Urinary bladder (tissue), 4 donors: Measurements from ENCODE around the gene KRTAP1-5. TPM values are rescaled to one million over a fixed set of nuclear protein-coding genes. Genes with fewer than 3 reads are reported as not detected.

ENCODE experiments used
- DNase-seq: peaks from one replicate; pipeline ENCODE4 v3.0.0-alpha.2; 2015; ENCODE audit errors: extremely low spot score
- H3K27ac ChIP-seq: one replicate; pipeline ENCODE4 v1.5.1; 2013; ENCODE audit warnings: low read depth, mild to moderate bottlenecking, moderate library complexity
- H3K36me3 ChIP-seq: one replicate; pipeline ENCODE4 v1.6.1; 2013; ENCODE audit warnings: mild to moderate bottlenecking, moderate library complexity; ENCODE audit not compliant: insufficient read depth
- H3K4me1 ChIP-seq: one replicate; pipeline ENCODE4 v1.6.1; 2013; ENCODE audit warnings: mild to moderate bottlenecking, moderate library complexity; ENCODE audit not compliant: insufficient read depth
- H3K4me3 ChIP-seq: one replicate; pipeline ENCODE4 v1.5.1; 2013; ENCODE audit warnings: low read depth, low read length
- WGBS: extraction: QIAGEN DNeasy Blood & Tissue Kit; methylation state at CpG from one replicate; pipeline ENCODE4 v1.1.7; 2013; 5-methylcytosine and 5-hydroxymethylcytosine counted together
- polyA plus RNA-seq: library from polyadenylated mRNA; stranded (reverse); fragments of 200-250 nt; gene quantifications from one replicate; pipeline ENCODE4 v1.2.3, GENCODE V29; 2013
- small RNA-seq: library from RNA; depleted of rRNA; stranded (forward); fragments of <200 nt; gene quantifications from one replicate; pipeline ENCODE3, GENCODE V24; 2014
- total RNA-seq: library from RNA; depleted of rRNA; stranded (reverse); fragments of >200 nt; gene quantifications from one replicate; pipeline ENCODE4 v1.2.3, GENCODE V29; 2014
- donor health status: healthy with polysubstance abuse.
- donor health status: healthy.

Gene KRTAP1-5
- total and polyA plus RNA-seq, 2 donors = 0.11 TPM; not detected in 1

DNA sequence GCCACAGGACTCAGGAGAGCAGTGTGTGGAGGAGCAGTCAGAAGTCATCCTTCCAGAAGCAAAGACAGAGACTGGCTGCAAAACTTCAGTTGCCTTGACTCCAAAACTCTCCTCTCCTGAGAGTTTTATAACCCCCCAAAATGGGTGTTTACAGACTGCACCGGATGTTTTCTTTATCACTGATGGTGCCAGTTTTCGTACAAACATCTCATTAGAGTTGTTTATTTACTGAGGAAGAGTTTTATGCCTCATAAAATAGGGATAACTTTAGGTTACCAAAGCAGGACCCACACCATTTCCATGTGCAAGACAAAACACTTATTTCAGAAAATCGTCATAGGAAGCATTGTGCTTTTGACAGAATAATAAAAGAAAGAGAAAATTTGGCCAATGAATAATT lies 42.8 kb downstream of the KRTAP1-5 start, which contains the start of gene KRT40:
TSS of gene KRT40 (minus strand) at position 101 of the 400 bp plus-strand sequence. CDS start at position 48, 53 bp downstream.
- Histone ChIP-seq H3K36me3 (no peaks in the 10 kb centered on the region), H3K4me3 (no peak within 1 kb of the TSS), H3K4me1 (no peaks in the 10 kb centered on the region), H3K27ac (no peak within 1 kb of the TSS)
- DNase-seq = no peak
- 17% methylated on average over 3 of the region's 3 CpGs for WGBS

DNA sequence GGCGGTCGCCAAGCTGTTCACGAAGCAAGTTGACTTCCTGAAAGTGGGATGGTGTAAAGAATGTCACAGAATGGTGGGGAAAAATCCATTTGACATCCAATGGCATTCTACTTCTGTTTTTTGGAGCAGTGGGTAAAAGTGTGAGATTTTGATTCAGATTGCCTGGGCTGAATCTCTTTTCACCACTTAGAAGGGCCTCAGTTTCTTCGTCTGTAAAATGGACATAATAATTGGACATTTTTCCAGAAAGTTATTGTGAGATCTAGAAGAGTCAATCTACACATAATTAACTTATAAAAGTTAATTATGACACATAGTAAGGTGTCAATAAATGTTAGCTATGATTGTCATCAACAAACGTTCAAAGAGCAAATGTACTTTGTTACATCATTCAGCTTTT lies 45.9 kb downstream of the KRTAP1-5 start:
- no peak for DNase-seq
- Histone ChIP-seq H3K4me3 (no peak overlapping the region), H3K36me3 (no peaks in the 10 kb centered on the region), H3K4me1 (no peaks in the 10 kb centered on the region), H3K27ac (no peak overlapping the region)
- 49% methylated on average over 5 of the region's 5 CpGs for WGBS

DNA sequence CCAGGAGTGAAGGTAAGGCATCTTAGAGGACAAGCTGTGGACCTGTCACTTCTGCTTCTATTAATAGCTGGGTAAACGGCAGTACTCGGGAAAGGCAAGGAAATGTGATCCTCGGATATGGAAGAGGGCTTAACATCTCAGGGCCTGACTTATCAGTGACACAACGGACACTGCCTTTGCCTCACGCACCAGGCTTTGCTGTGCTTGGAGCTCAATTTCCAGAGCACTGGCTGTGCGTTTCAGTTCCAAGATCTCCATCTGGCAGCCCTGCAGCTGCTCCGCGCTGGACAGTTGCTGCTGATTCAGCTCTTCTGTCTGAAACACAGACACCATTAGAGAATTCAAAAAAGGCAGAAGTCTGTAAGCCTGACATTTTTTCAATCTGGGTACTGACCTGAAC lies 46.4 kb downstream of the KRTAP1-5 start:
- no peak for DNase-seq
- no peak overlapping the region for H3K4me3 ChIP-seq

DNA sequence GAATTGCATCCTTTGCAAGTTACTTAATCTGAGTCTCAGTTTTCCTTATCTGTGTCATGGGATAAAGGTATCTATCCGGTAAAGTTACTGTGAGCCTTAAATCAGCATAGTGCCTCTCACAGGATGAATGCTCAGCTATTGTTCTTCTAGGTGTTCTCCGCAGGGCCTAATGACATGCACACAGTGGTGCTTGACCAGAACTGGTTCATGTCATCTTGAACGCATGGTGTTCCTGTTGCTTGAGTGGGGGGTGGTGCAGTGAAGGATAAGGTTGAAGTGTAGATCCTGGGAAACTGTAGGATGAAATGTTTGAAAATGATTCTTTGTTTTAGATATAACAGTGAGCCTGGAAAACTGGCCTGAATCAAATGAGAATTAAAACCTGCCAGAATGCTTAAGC lies 46.9 kb downstream of the KRTAP1-5 start:
- Histone ChIP-seq H3K27ac (no peak overlapping the region), H3K4me1 (no peaks in the 10 kb centered on the region), H3K36me3 (no peaks in the 10 kb centered on the region), H3K4me3 (no peak overlapping the region)
- WGBS = 79% methylated on average over 3 of the region's 3 CpGs
- DNase-seq = no peak

More for the DNA sequence above, 46.4 kb downstream of the KRTAP1-5 start:
- no peaks in the 10 kb centered on the region for H3K4me1 ChIP-seq
- 16% methylated on average over 8 of the region's 8 CpGs for WGBS
- H3K27ac ChIP-seq = no peak overlapping the region
- H3K36me3 ChIP-seq = no peaks in the 10 kb centered on the region

DNA sequence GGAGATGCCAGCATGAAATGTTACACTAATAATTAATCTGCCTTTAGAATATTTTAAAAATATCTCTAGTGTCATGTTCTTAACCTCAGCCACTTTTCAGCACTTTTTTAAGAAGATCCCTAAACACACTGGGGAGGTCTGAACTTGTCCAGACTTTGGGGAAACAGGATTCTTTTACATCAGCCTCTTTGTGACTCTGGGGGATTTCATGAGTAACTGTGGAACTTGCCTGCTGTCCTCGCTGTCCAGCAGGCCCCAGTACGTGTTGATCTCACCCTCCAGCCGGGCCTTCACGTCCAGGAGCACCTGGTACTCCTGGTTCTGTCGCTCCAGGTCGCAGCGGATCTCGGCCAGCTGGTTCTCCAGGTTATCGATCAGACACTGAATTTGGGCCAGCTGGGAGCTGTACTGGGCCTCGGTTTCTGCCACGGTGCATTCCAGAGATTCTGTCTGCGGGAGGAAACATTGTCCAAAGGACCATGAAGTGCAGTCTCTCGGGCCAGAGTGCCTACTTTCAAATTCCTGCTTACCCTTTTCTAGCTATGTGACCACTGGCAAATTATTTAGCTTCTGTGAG lies 48.3 kb downstream of the KRTAP1-5 start:
- DNase-seq = no peak
- Histone ChIP-seq H3K27ac (no peak overlapping the region), H3K4me1 (no peaks in the 10 kb centered on the region), H3K4me3 (no peak overlapping the region), H3K36me3 (no peaks in the 10 kb centered on the region)
- 71% methylated on average over 13 of the region's 13 CpGs for WGBS

Small RNA genes lying within 50 kb of the gene (small RNA-seq; reads per million reads assigned to genes)
- not detected for gene KRTAP3-4P

Other genes with a start within 250 kb of the KRTAP1-5 start
Only the 30 nearest of the 38 such genes appear.
- 4.8 TPM for gene KRT10, start 204.6 kb downstream of the KRTAP1-5 start, total RNA-seq
- gene KRT10, start 204.6 kb downstream of the KRTAP1-5 start, polyA plus RNA-seq = 21.5 TPM
- gene KRT12, start 160.0 kb downstream of the KRTAP1-5 start, total RNA-seq = not detected
- not detected for gene KRT12, start 160.0 kb downstream of the KRTAP1-5 start, polyA plus RNA-seq
- 23.2 TPM for gene KRT20, start 142.0 kb downstream of the KRTAP1-5 start, total RNA-seq
- 2.2 TPM for gene KRT20, start 142.0 kb downstream of the KRTAP1-5 start, polyA plus RNA-seq
- 14.7 TPM for gene KRT23, start 89.6 kb downstream of the KRTAP1-5 start, total RNA-seq
- gene KRT23, start 89.6 kb downstream of the KRTAP1-5 start, polyA plus RNA-seq = 0.87 TPM
- gene KRT39, start 60.3 kb downstream of the KRTAP1-5 start, total RNA-seq = not detected
- gene KRT39, start 60.3 kb downstream of the KRTAP1-5 start, polyA plus RNA-seq = not detected
- gene KRT40, start 42.9 kb downstream of the KRTAP1-5 start, total RNA-seq = not detected
- gene KRT40, start 42.9 kb downstream of the KRTAP1-5 start, polyA plus RNA-seq = not detected
- gene KRTAP3-3, start 33.0 kb downstream of the KRTAP1-5 start, total RNA-seq = not detected
- gene KRTAP3-3, start 33.0 kb downstream of the KRTAP1-5 start, polyA plus RNA-seq = not detected
- gene KRTAP3-2, start 27.3 kb downstream of the KRTAP1-5 start, total RNA-seq = not detected
- not detected for gene KRTAP3-2, start 27.3 kb downstream of the KRTAP1-5 start, polyA plus RNA-seq
- not detected for gene KRTAP3-1, start 18.1 kb downstream of the KRTAP1-5 start, total RNA-seq
- gene KRTAP3-1, start 18.1 kb downstream of the KRTAP1-5 start, polyA plus RNA-seq = not detected
- not detected for gene KRTAP1-4, start 3.0 kb upstream of the KRTAP1-5 start, total RNA-seq
- not detected for gene KRTAP1-4, start 3.0 kb upstream of the KRTAP1-5 start, polyA plus RNA-seq
- not detected for gene KRTAP1-3, start 7.7 kb upstream of the KRTAP1-5 start, total RNA-seq
- not detected for gene KRTAP1-3, start 7.7 kb upstream of the KRTAP1-5 start, polyA plus RNA-seq
- gene KRTAP1-1, start 14.2 kb upstream of the KRTAP1-5 start, total RNA-seq = not detected
- not detected for gene KRTAP1-1, start 14.2 kb upstream of the KRTAP1-5 start, polyA plus RNA-seq
- gene KRTAP2-1, start 20.1 kb upstream of the KRTAP1-5 start, total RNA-seq = not detected
- not detected for gene KRTAP2-1, start 20.1 kb upstream of the KRTAP1-5 start, polyA plus RNA-seq
- not detected for gene KRTAP2-2, start 28.0 kb upstream of the KRTAP1-5 start, total RNA-seq
- gene KRTAP2-2, start 28.0 kb upstream of the KRTAP1-5 start, polyA plus RNA-seq = not detected
- not detected for gene KRTAP2-3, start 32.9 kb upstream of the KRTAP1-5 start, total RNA-seq
- gene KRTAP2-3, start 32.9 kb upstream of the KRTAP1-5 start, polyA plus RNA-seq = not detected
- not detected for gene KRTAP2-4, start 38.7 kb upstream of the KRTAP1-5 start, total RNA-seq
- not detected for gene KRTAP2-4, start 38.7 kb upstream of the KRTAP1-5 start, polyA plus RNA-seq
- gene KRTAP4-7, start 56.9 kb upstream of the KRTAP1-5 start, total RNA-seq = not detected
- gene KRTAP4-7, start 56.9 kb upstream of the KRTAP1-5 start, polyA plus RNA-seq = not detected
- gene KRTAP4-8, start 70.9 kb upstream of the KRTAP1-5 start, total RNA-seq = not detected
- gene KRTAP4-8, start 70.9 kb upstream of the KRTAP1-5 start, polyA plus RNA-seq = not detected
- not detected for gene KRTAP4-16, start 75.0 kb upstream of the KRTAP1-5 start, total RNA-seq
- not detected for gene KRTAP4-16, start 75.0 kb upstream of the KRTAP1-5 start, polyA plus RNA-seq
- gene KRTAP4-9, start 78.2 kb upstream of the KRTAP1-5 start, total RNA-seq = not detected
- not detected for gene KRTAP4-9, start 78.2 kb upstream of the KRTAP1-5 start, polyA plus RNA-seq
- gene KRTAP4-11, start 91.2 kb upstream of the KRTAP1-5 start, total RNA-seq = not detected
- gene KRTAP4-11, start 91.2 kb upstream of the KRTAP1-5 start, polyA plus RNA-seq = not detected
- not detected for gene KRTAP4-12, start 97.0 kb upstream of the KRTAP1-5 start, total RNA-seq
- gene KRTAP4-12, start 97.0 kb upstream of the KRTAP1-5 start, polyA plus RNA-seq = not detected
- gene KRTAP4-6, start 113.3 kb upstream of the KRTAP1-5 start, total RNA-seq = not detected
- not detected for gene KRTAP4-6, start 113.3 kb upstream of the KRTAP1-5 start, polyA plus RNA-seq
- gene KRTAP4-5, start 122.6 kb upstream of the KRTAP1-5 start, total RNA-seq = not detected
- gene KRTAP4-5, start 122.6 kb upstream of the KRTAP1-5 start, polyA plus RNA-seq = not detected
- not detected for gene KRTAP4-4, start 133.5 kb upstream of the KRTAP1-5 start, total RNA-seq
- not detected for gene KRTAP4-4, start 133.5 kb upstream of the KRTAP1-5 start, polyA plus RNA-seq
- not detected for gene KRTAP4-3, start 141.0 kb upstream of the KRTAP1-5 start, total RNA-seq
- gene KRTAP4-3, start 141.0 kb upstream of the KRTAP1-5 start, polyA plus RNA-seq = not detected
- not detected for gene KRTAP4-2, start 151.0 kb upstream of the KRTAP1-5 start, total RNA-seq
- not detected for gene KRTAP4-2, start 151.0 kb upstream of the KRTAP1-5 start, polyA plus RNA-seq
- gene KRTAP4-1, start 157.7 kb upstream of the KRTAP1-5 start, total RNA-seq = not detected
- not detected for gene KRTAP4-1, start 157.7 kb upstream of the KRTAP1-5 start, polyA plus RNA-seq
- gene KRTAP9-1, start 162.7 kb upstream of the KRTAP1-5 start, total RNA-seq = not detected
- not detected for gene KRTAP9-1, start 162.7 kb upstream of the KRTAP1-5 start, polyA plus RNA-seq
- gene KRTAP9-2, start 199.4 kb upstream of the KRTAP1-5 start, total RNA-seq = not detected
- gene KRTAP9-2, start 199.4 kb upstream of the KRTAP1-5 start, polyA plus RNA-seq = not detected